Measurements from ENCODE around the gene LCE3B.
"Not testable (repeated sequence)": the region's sequence is repeated elsewhere in the genome, so short reads cannot be mapped to it uniquely, and the experiment has no call there.

LCE3B gene, protein sequence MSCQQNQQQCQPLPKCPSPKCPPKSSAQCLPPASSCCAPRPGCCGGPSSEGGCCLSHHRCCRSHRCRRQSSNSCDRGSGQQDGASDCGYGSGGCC

DNA sequence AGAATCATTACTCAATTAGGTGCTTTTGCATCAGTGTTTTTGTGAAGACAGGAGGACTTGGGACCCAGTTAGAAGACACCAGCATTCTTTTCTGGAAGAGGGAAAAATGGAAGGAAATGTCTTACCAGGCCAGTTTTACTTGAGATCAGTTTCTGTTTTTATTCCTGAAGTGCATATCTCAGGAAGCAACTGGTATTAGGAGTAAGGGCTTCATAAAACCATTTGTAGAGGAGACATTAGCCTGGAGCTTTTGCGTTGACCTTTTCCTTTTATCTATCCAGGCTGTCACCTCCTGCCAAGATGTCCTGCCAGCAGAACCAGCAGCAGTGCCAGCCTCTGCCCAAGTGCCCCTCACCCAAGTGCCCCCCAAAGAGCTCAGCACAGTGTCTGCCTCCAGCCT is at the start of gene LCE3B:
Gene LCE3B (plus strand): TSS at position 301 of the 400 bp plus-strand sequence. CDS start 0 bp downstream, at position 301.
- CTCF ChIA-PET, result no interaction called here
- no peak for DNase-seq
- Mint-ChIP-seq H3K9me3 (peaks cover 2% of the 10 kb centered on the region), H3K27me3 (no peaks in the 10 kb centered on the region), H3K4me1 (no peaks in the 10 kb centered on the region), H3K27ac (no peak within 1 kb of the TSS), H3K36me3 (no peaks in the 10 kb centered on the region), H3K4me3 (no peak within 1 kb of the TSS)

DNA sequence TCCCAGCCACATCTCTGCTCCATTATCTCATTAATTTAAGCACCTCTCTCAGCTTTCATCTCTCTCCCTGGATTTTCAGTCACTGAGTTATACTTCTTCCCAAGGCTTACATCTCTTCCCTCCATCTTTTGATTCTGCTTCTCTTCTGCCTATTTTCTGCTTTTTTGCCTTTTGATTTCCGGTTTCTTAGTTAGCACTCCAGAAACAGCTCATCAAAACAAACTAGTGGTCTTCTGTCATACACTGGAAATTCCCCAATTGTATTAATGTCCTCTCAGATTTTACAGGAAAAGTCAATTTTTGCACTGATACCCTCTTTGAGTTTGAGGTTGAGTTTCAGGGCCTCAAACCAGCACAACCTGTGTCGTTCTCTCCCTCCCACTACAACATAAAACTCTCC is 48.5 kb upstream of the LCE3B start:
- Mint-ChIP-seq H3K27me3 (peaks cover 16% of the 10 kb centered on the region), H3K36me3 (no peaks in the 10 kb centered on the region), H3K4me3 (no peak overlapping the region), H3K9me3 (no peaks in the 10 kb centered on the region), H3K4me1 (no peaks in the 10 kb centered on the region), H3K27ac (no peak overlapping the region)
- no peak for DNase-seq
- CTCF ChIA-PET, result no interaction called here

DNA sequence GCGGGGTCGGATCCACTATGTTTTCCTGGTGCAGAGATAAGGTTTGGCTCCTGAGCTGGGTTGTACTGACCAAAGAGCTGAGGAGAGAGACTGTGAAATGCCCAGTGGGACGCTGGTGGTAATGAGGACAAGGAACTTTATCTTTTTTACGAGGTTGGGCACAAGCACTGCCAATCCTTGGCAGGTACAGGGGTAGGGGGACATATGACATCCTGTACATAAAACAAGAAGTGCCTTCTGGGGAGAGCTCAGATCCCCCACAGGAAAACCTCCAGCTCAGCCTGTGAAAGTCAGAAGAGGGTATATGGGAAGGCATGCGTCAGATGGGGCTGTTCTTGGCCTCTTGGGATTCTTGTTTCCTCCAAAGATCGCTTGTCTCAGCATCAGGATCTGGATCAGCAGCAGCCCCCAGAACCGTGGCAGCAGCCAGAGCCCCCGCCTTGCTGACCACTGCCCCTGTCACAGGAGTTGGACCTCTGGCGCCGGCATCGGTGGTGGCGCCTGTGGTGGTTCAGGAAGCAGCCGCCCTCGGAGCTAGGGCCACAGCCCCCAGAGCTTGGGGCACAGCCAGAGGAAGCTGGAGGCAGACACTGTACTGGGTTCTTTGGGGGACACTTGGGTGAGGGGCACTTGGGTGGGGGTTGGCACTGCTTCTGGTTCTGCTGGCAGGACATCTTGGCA is 47.9 kb upstream of the LCE3B start:
- Mint-ChIP-seq H3K27me3 (peaks cover 16% of the 10 kb centered on the region), H3K4me3 (no peak overlapping the region), H3K4me1 (no peaks in the 10 kb centered on the region), H3K27ac (no peak overlapping the region), H3K9me3 (no peaks in the 10 kb centered on the region), H3K36me3 (no peaks in the 10 kb centered on the region)
- CTCF ChIA-PET, result no interaction called here
- no peak for DNase-seq

DNA sequence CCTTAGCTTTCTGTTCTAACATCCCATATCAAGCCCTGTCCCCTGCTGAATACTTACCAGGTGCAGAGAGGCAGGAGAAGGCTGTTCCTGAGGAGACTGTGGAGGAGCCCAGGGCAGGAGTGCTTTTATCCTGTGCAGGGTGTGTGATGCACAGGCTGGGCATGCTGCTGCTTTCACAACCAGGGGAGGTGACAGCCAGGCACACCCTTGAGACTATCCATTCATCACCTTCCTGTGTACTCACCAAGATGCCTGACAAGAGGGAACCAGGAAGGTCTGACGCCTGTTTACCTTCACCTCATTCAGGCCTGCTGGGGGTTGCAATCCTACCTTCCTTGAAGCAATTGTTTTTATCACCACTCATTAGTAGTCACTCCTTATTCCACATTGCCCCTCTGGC is 46.9 kb upstream of the LCE3B start, which contains the start of gene LCE3E:
Gene LCE3E (minus strand): TSS at position 100 of the 400 bp plus-strand sequence. CDS start 572 bp downstream, outside the sequence.
- CTCF ChIA-PET, result no interaction called here
- H3K4me3 Mint-ChIP-seq, result no peak within 1 kb of the TSS
- no peaks in the 10 kb centered on the region for H3K9me3 Mint-ChIP-seq
- H3K27ac Mint-ChIP-seq, result no peak within 1 kb of the TSS
- no peaks in the 10 kb centered on the region for H3K4me1 Mint-ChIP-seq
- peaks cover 16% of the 10 kb centered on the region for H3K27me3 Mint-ChIP-seq
- no peaks in the 10 kb centered on the region for H3K36me3 Mint-ChIP-seq
- DNase-seq, result no peak

DNA sequence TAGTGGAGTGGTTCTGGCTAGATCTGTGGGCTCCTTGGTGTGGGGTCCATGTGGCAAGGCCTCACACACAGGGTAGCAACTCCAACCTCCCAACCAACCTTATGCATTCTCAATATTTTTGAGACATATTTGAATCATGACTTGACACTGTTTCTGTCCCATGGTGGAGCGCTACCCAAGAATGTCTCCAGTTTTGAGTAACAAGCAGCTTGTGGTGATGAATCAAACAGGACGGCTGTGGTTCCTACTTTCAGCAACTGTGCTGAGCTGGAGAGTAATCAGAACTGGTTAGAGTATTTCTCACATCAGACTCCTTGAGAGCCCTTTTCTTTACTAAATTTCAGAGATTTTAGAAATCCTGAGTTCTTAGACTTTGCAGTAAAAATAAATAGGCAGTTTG is 36.4 kb upstream of the LCE3B start:
- DNase-seq, result peak; percentile 10
- Mint-ChIP-seq H3K4me3 (no peak overlapping the region), H3K4me1 (no peaks in the 10 kb centered on the region), H3K27ac (no peak overlapping the region), H3K36me3 (no peaks in the 10 kb centered on the region), H3K9me3 (no peaks in the 10 kb centered on the region), H3K27me3 (peaks cover 28% of the 10 kb centered on the region)
- CTCF ChIA-PET, result interaction anchor here (1.3 kb wide), 1 partner anchor 46 kb away, joined by 4 read pairs; the partner anchor contains the start of gene LCE3A

DNA sequence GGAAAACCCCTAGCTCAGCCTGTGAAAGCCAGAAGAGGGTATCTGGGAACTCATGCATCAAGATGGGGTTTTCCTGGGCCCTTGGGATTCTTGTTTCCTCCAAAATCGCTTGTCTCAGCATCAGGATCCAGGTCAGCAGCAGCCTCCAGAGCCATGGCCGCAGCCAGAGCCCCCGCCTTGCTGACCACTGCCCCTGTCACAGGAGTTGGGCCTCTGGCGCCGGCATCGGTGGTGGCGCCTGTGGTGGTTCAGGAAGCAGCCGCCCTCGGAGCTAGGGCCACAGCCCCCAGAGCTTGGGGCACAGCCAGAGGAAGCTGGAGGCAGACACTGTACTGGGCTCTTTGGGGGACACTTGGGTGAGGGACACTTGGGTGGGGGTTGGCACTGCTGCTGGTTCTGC is 34.1 kb upstream of the LCE3B start:
- CTCF ChIA-PET, result interaction anchor here (1.3 to 1.9 kb wide), 2 partner anchors 38 to 44 kb away, joined by 3 to 4 read pairs; partner anchors contain the start of gene LCE3A
- DNase-seq, H3K4me1 Mint-ChIP-seq, H3K36me3 Mint-ChIP-seq, H3K27ac Mint-ChIP-seq, H3K9me3 Mint-ChIP-seq, H3K4me3 Mint-ChIP-seq: not testable (repeated sequence)
- H3K27me3 Mint-ChIP-seq, result peaks cover 11% of the 10 kb centered on the region

DNA sequence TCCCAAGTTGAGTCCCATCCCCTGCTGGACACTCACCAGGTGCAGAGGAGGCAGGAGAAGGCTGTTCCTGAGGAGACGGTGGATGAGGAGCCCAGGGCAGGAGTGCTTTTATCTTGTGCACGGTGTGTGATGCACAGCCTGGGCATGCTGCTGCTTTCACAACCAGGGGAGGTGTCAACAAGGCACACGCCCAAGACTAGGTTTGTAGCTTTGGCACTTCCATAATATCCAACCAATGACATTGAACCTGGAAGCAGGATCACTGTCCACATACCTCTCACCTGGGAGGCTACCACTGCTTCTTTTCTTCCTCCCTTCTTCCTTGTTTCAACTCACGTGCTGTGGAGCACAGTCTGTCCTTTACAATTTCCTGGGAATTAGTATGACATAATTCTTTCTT is 33.2 kb upstream of the LCE3B start, which contains the start of gene LCE3D:
Gene LCE3D (minus strand): TSS at position 84 of the 400 bp plus-strand sequence. CDS start 580 bp downstream, outside the sequence.
- H3K27me3 Mint-ChIP-seq, result peaks cover 11% of the 10 kb centered on the region
- H3K4me3 Mint-ChIP-seq, result no peak within 1 kb of the TSS
- H3K4me1 Mint-ChIP-seq, result no peaks in the 10 kb centered on the region
- no peak within 1 kb of the TSS for H3K27ac Mint-ChIP-seq
- no peak for DNase-seq
- CTCF ChIA-PET, result interaction anchor here (1.9 kb wide), 1 partner anchor 38 kb away, joined by 4 read pairs; no protein-coding TSS in a partner anchor
- H3K36me3 Mint-ChIP-seq, result no peaks in the 10 kb centered on the region
- no peaks in the 10 kb centered on the region for H3K9me3 Mint-ChIP-seq

DNA sequence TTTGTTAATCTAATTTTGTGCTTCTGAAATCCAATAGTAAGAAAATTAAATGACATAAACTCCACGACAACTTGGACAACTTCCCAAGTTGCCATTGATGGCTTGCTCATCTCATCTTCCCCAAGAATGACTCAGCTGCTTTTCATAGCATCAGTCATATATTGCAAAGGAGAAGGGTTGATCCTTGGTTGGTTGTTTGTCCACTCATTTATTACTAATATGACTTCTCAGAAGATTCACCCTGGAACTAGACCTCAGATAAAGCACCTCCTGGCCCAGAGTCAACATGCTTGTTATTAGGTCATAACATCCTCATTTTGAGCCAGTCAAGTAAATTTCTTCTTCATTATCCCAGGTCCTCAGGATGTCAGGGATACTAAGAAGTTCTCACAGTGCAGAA is 31.0 kb upstream of the LCE3B start:
- Mint-ChIP-seq H3K4me1 (no peaks in the 10 kb centered on the region), H3K4me3 (no peak overlapping the region), H3K36me3 (no peaks in the 10 kb centered on the region), H3K27me3 (peaks cover 11% of the 10 kb centered on the region), H3K9me3 (no peaks in the 10 kb centered on the region), H3K27ac (no peak overlapping the region)
- DNase-seq, result no peak
- CTCF ChIA-PET, result no interaction called here

DNA sequence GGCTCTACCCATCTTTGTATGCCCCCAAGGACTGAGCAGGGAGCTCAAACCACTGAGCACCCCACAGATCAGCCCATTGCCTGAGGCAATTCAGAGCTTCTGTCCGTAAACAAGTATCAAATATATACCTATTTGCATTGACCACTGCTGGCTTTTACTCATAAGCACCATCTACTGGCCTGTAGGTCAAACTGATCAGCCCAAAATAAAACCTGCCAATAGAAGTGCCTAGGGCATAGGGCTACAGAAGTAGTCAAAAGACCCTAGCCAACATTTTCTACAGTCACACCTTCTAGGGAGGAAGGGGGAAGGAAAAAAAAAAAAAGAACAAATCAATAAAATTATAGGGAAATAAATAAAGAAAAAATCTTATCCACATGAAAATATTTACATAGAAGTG is 28.0 kb upstream of the LCE3B start:
- CTCF ChIA-PET, result no interaction called here
- no peak for DNase-seq
- Mint-ChIP-seq H3K4me3 (no peak overlapping the region), H3K27me3 (peaks cover under 1% of the 10 kb centered on the region), H3K27ac (no peak overlapping the region), H3K4me1 (no peaks in the 10 kb centered on the region), H3K9me3 (no peaks in the 10 kb centered on the region), H3K36me3 (no peaks in the 10 kb centered on the region)

DNA sequence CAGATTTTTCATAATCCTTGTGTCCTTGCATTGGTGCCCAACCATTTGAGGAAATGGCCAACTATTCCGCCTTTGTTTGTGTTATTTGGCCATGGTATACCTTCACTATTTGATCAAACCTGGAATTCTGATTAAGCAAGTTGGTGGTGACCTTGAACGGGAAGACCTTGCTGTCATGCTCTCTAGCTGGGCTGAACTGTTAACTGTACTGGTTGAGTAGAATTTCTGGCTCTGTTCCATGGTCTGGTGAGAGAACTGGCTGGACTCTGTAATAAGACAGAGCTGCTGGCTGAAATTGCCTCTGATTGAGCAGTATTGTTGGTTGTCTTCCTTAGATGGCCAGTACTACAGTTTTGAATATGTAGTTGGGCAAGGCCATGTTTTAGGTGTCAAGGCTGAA is 16.6 kb upstream of the LCE3B start:
- H3K9me3 Mint-ChIP-seq, result no peaks in the 10 kb centered on the region
- H3K4me3 Mint-ChIP-seq, result no peak overlapping the region
- H3K4me1 Mint-ChIP-seq, result no peaks in the 10 kb centered on the region
- H3K36me3 Mint-ChIP-seq, result no peaks in the 10 kb centered on the region
- no peak overlapping the region for H3K27ac Mint-ChIP-seq
- DNase-seq, result no peak
- no peaks in the 10 kb centered on the region for H3K27me3 Mint-ChIP-seq
- CTCF ChIA-PET, result no interaction called here

DNA sequence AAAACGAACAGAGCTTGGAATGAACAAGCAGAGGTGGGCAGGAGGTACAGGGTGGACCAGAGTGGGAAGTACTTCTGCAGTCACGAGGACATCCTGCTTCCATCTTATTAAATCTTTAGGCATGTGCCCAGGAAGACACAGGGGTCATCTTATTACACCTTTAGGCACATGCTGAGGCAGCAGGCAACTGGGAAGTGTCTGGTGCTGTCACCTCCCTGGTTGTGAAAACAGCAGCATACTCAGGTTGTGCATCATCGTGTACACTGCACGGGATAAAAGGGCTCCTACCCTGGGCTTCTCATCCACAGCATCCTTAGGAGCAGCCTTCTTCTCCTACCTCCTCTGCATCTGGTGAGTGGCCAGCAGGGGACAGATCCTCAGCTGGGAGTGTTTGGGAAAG is 13.7 kb upstream of the LCE3B start, which contains the start of gene LCE3C:
Gene LCE3C (plus strand): TSS at position 301 of the 400 bp plus-strand sequence. CDS start 498 bp downstream, outside the sequence.
- DNase-seq, result no peak
- CTCF ChIA-PET, result no interaction called here
- Mint-ChIP-seq H3K9me3 (no peaks in the 10 kb centered on the region), H3K36me3 (no peaks in the 10 kb centered on the region), H3K27ac (no peak within 1 kb of the TSS), H3K4me1 (no peaks in the 10 kb centered on the region), H3K4me3 (no peak within 1 kb of the TSS), H3K27me3 (no peaks in the 10 kb centered on the region)

DNA sequence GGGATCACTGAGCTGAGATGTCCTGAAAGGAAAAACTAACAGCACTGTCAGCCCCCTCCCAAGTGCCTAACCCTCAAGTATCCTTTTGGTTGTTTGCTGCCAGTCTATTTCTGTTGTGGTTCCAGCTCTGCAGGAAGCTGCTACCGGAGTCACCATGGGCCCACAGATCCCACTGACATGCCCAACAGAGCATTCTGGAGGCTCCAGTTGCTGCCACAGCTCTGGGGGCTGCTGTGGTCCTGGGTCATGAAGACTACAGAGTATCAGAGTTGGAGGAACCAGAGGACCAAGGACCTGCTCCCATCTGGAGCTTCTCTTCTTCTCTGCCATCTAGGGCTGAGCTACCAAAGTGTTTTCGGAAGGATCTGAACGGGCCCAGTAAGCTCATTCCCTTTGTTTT is 8.4 kb downstream of the LCE3B start:
- no peak overlapping the region for H3K4me3 Mint-ChIP-seq

DNA sequence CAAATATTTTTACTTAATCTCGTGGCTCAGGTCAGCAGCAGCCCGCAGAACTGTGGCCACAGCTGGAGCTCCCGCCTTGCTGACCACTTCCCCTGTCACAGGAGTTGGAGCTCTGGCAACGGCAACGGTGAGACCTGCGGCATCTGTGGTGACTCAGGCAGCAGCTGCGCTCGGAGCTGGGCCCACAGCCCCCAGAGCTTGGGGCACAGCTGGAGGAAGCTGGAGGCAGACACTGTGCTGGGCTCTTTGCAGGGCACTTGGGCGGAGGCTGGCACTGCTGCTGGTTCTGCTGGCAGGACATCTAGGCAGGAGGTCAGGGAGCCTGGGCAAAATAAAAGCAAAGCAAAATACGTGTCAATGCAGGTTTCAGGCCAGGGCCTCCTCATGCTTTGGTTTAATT is 9.2 kb downstream of the LCE3B start, which contains the start of gene LCE3A:
Gene LCE3A (minus strand): TSS at position 301 of the 400 bp plus-strand sequence. CDS start 0 bp downstream, at position 301.
- Mint-ChIP-seq H3K27ac (no peak within 1 kb of the TSS), H3K9me3 (peaks cover 6% of the 10 kb centered on the region), H3K36me3 (no peaks in the 10 kb centered on the region), H3K4me3 (no peak within 1 kb of the TSS), H3K4me1 (no peaks in the 10 kb centered on the region), H3K27me3 (peaks cover 28% of the 10 kb centered on the region)
- CTCF ChIA-PET, result interaction anchor here (0.8 to 1.6 kb wide), 7 partner anchors 17 to 175 kb away, joined by 3 to 6 read pairs (median 3); no protein-coding TSS in a partner anchor
- DNase-seq, result no peak

More for the DNA sequence above, 8.4 kb downstream of the LCE3B start:
- DNase-seq, result no peak
- Mint-ChIP-seq H3K9me3 (peaks cover 6% of the 10 kb centered on the region), H3K36me3 (no peaks in the 10 kb centered on the region), H3K4me1 (no peaks in the 10 kb centered on the region), H3K27ac (no peak overlapping the region), H3K27me3 (peaks cover 28% of the 10 kb centered on the region)
- CTCF ChIA-PET, result interaction anchor here (1.0 to 1.6 kb wide), 4 partner anchors 14 to 51 kb away, joined by 3 to 6 read pairs (median 4); no protein-coding TSS in a partner anchor

DNA sequence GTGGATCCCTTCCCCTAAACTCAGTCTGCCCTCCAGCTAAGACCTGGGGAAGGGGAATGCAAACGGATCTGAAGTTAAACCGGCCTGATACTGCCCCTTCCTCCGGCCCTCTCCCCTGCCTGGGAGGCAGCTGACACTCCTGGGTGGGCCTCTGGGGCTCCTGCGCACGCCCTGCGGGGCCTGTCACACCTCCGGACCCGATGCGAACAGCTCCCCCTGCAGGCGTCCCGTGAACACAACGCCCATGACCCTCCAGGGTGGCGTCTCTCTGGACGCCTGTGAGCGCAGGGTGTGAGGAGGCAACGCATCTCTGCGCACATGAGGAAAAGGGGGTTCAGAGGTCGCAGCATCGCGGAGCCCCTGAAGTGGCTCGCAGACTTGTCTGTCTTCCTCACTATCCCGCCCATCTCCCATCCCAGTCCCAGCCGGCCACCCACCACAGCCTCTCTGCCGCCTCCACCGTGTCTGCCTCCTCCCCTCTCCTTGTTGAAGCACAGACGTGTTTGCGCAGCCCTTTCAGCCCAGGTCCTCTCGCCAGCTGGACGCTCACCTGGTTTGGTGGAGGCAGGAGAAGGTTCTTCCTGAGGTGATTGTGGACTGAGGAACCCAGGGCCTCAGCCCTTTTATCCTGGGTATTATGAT is 9.7 kb downstream of the LCE3B start:
- peaks cover 6% of the 10 kb centered on the region for H3K9me3 Mint-ChIP-seq
- H3K36me3 Mint-ChIP-seq, result no peaks in the 10 kb centered on the region
- no peak for DNase-seq
- H3K4me3 Mint-ChIP-seq, result no peak overlapping the region
- CTCF ChIA-PET, result interaction anchor here (0.8 to 1.6 kb wide), 7 partner anchors 17 to 176 kb away, joined by 3 to 6 read pairs (median 3); no protein-coding TSS in a partner anchor
- no peak overlapping the region for H3K27ac Mint-ChIP-seq
- peaks cover 28% of the 10 kb centered on the region for H3K27me3 Mint-ChIP-seq
- no peaks in the 10 kb centered on the region for H3K4me1 Mint-ChIP-seq
